Measurements from ENCODE around the gene SERPINA3. TPM values are rescaled to one million over a fixed set of nuclear protein-coding genes. Genes with fewer than 3 reads are reported as not detected.

The SERPINA3 gene
- total RNA-seq, 1 donor from 2014 or later = 36.4 TPM

- intact Hi-C loops (cut with DNase I) = no loop called here
- Histone ChIP-seq H3K36me3 (no peaks in the 10 kb centered on the region), H3K27me3 (no peaks in the 10 kb centered on the region), H3K27ac (no peak overlapping the region), H3K4me3 (no peak overlapping the region), H3K9me3 (no peaks in the 10 kb centered on the region), H3K4me1 (no peaks in the 10 kb centered on the region)
- no peak for TF ChIP-seq CTCF (IDR thresholded peaks at IDR 0.05)
- no peak for DNase-seq
- ATAC-seq = no peak
These were observed 36.6 kb downstream of the SERPINA3 start for GRCh38 chr14:94648801-94649200.

- Histone ChIP-seq H3K27me3 (no peaks in the 10 kb centered on the region), H3K4me3 (no peak overlapping the region), H3K9me3 (no peaks in the 10 kb centered on the region), H3K36me3 (no peaks in the 10 kb centered on the region), H3K4me1 (no peaks in the 10 kb centered on the region), H3K27ac (no peak overlapping the region)
- no peak for TF ChIP-seq CTCF (IDR thresholded peaks at IDR 0.05)
- no peak for ATAC-seq
- intact Hi-C loops (cut with DNase I) = no loop called here
- no peak for DNase-seq
These were observed 37.6 kb downstream of the SERPINA3 start for GRCh38 chr14:94649543-94650443.

- intact Hi-C loops (cut with DNase I) = no loop called here
- Histone ChIP-seq H3K36me3 (no peaks in the 10 kb centered on the region), H3K27ac (no peak overlapping the region), H3K4me1 (no peaks in the 10 kb centered on the region), H3K4me3 (no peak overlapping the region), H3K27me3 (no peaks in the 10 kb centered on the region), H3K9me3 (no peaks in the 10 kb centered on the region)
- ATAC-seq (no peak), DNase-seq (no peak)
- TF ChIP-seq CTCF (IDR thresholded peaks at IDR 0.05) = no peak
These were observed 38.2 kb downstream of the SERPINA3 start for GRCh38 chr14:94650444-94650775.

GRCh38 chr14:94650806-94651805 is 38.9 kb downstream of the SERPINA3 start:
- intact Hi-C loops (cut with DNase I) = no loop called here
- Histone ChIP-seq H3K9me3 (no peaks in the 10 kb centered on the region), H3K4me1 (no peaks in the 10 kb centered on the region), H3K27ac (no peak overlapping the region), H3K4me3 (no peak overlapping the region), H3K27me3 (no peaks in the 10 kb centered on the region), H3K36me3 (no peaks in the 10 kb centered on the region)
- DNase-seq = no peak
- TF ChIP-seq CTCF (IDR thresholded peaks at IDR 0.05) = no peak
- ATAC-seq = no peak

GRCh38 chr14:94653321-94653720 is 41.1 kb downstream of the SERPINA3 start:
- ATAC-seq = no peak
- no peak overlapping the region for H3K4me3 ChIP-seq
- no peaks in the 10 kb centered on the region for H3K27me3 ChIP-seq
- intact Hi-C loops (cut with DNase I) = no loop called here
- no peaks in the 10 kb centered on the region for H3K9me3 ChIP-seq
- no peak overlapping the region for H3K27ac ChIP-seq
- H3K36me3 ChIP-seq = no peaks in the 10 kb centered on the region
- H3K4me1 ChIP-seq = no peaks in the 10 kb centered on the region
- DNase-seq = no peak
- TF ChIP-seq CTCF (IDR thresholded peaks at IDR 0.05) = no peak
